ENCODE measurements around the gene ATP13A2.

DNA sequence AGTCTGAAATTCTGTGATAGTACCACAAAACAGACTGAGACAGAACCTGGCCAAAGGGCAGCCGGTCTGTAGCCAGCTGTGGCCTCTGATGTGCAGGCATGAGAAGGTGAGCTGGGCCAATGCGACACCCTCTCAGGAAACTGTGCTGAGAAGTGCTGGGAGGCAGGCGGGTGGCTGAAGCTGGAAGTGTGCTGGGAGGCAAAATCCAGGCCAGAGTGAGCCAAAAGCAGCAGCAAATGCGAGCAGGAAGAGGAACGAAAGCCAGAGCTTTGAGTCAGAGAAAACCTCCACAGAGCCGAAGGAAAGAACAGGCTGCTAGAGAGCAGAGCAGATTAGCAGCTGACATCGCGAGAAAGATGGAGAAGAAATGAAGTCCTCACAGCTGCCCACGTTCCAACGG is 10.2 kb upstream of the ATP13A2 start:
- TF ChIP-seq, protein P1, sequence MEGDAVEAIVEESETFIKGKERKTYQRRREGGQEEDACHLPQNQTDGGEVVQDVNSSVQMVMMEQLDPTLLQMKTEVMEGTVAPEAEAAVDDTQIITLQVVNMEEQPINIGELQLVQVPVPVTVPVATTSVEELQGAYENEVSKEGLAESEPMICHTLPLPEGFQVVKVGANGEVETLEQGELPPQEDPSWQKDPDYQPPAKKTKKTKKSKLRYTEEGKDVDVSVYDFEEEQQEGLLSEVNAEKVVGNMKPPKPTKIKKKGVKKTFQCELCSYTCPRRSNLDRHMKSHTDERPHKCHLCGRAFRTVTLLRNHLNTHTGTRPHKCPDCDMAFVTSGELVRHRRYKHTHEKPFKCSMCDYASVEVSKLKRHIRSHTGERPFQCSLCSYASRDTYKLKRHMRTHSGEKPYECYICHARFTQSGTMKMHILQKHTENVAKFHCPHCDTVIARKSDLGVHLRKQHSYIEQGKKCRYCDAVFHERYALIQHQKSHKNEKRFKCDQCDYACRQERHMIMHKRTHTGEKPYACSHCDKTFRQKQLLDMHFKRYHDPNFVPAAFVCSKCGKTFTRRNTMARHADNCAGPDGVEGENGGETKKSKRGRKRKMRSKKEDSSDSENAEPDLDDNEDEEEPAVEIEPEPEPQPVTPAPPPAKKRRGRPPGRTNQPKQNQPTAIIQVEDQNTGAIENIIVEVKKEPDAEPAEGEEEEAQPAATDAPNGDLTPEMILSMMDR (IDR thresholded peaks at IDR 0.05), result no peak
- TF ChIP-seq POLR2A (IDR thresholded peaks at IDR 0.05), result no peak
